GM12878 (cell line): Measurements from ENCODE around the gene EFCC1. TPM values are rescaled to one million over a fixed set of nuclear protein-coding genes. Genes with fewer than 3 reads are reported as not detected.

Source experiments
- BACH1 ChIP-seq: fragments of 450-650 bp; IDR thresholded peaks from 2 replicates; pipeline ENCODE4 v1.6.1; 2017; ENCODE audit warnings: mild to moderate bottlenecking, borderline replicate concordance
- BCL11A ChIP-seq: IDR thresholded peaks from 2 replicates; pipeline ENCODE4 v1.6.1; 2011; ENCODE audit warnings: low read depth, low read length
- GABPA ChIP-seq: IDR thresholded peaks from 2 replicates; pipeline ENCODE4 v1.6.1; 2014; ENCODE audit warnings: antibody characterized with exemption, low read depth, mild to moderate bottlenecking, inconsistent platforms
- GATAD2B ChIP-seq: fragments of 450-650 bp; conservative IDR thresholded peaks from 2 replicates; pipeline ENCODE4 v1.6.1; 2017; ENCODE audit warnings: low read depth, mild to moderate bottlenecking, moderate library complexity
- HDGF ChIP-seq: fragments of 450-650 bp; IDR thresholded peaks from 2 replicates; pipeline ENCODE4 v1.6.1; 2016; ENCODE audit warnings: antibody characterized with exemption
- JUNB ChIP-seq: IDR thresholded peaks from 2 replicates; pipeline ENCODE4 v1.6.1; 2016; ENCODE audit warnings: antibody characterized with exemption, mild to moderate bottlenecking
- JUND ChIP-seq: IDR thresholded peaks from 2 replicates; pipeline ENCODE4 v1.6.1; 2012; ENCODE audit warnings: low read depth, mild to moderate bottlenecking, low read length, improper control_type of control experiment, moderate library complexity
- LARP7 ChIP-seq: fragments of 450-650 bp; IDR thresholded peaks from 2 replicates; pipeline ENCODE4 v1.6.1; 2017; ENCODE audit warnings: mild to moderate bottlenecking
- MTA3 ChIP-seq: IDR thresholded peaks from 2 replicates; pipeline ENCODE4 v1.6.1; 2012; ENCODE audit warnings: low read length, inconsistent platforms, borderline replicate concordance
- MXI1 ChIP-seq: fragments of 150-350 bp; IDR thresholded peaks from 2 replicates; pipeline ENCODE4 v1.6.1; 2011; ENCODE audit warnings: low read depth, mild to moderate bottlenecking, inconsistent platforms, low read length, improper control_type of control experiment
- NR2F1 ChIP-seq: fragments of 450-650 bp; conservative IDR thresholded peaks from 2 replicates; pipeline ENCODE4 v1.6.1; 2017; ENCODE audit warnings: mild to moderate bottlenecking
- PAX8 ChIP-seq: fragments of 450-650 bp; IDR thresholded peaks from 2 replicates; pipeline ENCODE4 v1.6.1; 2017; ENCODE audit warnings: mild to moderate bottlenecking, moderate library complexity
- PML ChIP-seq: IDR thresholded peaks from 2 replicates; pipeline ENCODE4 v1.6.1; 2012; ENCODE audit warnings: low read length, inconsistent platforms
- SKIL ChIP-seq: fragments of 450-650 bp; IDR thresholded peaks from 2 replicates; pipeline ENCODE4 v1.6.1; 2017; ENCODE audit warnings: mild to moderate bottlenecking, low read depth, inconsistent platforms; ENCODE audit not compliant: poor library complexity, severe bottlenecking
- SP1 ChIP-seq: IDR thresholded peaks from one replicate; pipeline ENCODE4 v1.6.1; 2011; ENCODE audit warnings: low read depth, low read length
- polyA plus RNA-seq, 11 experiments: library from polyadenylated mRNA; depleted of rRNA in 4 of 11; unstranded in 6 of 11; stranded (reverse) in 5 of 11; fragments of >200 nt; fragmentation: Nextera tagmentation in 4 of 11; fragmentation: Illumina TruSeq in 1 of 11; extraction: Ambion mirVana in 4 of 11; extraction: Trizol in 1 of 11; gene quantifications; 1 replicate in 1 of 11; 2 replicates in 10 of 11; pipeline versions ENCODE4 v1.2.1 to v1.2.3, GENCODE V29; 2011 to 2016; ENCODE audit warnings: inconsistent platforms in 2 of 11, missing spikeins in 2 of 11, low read depth in 1 of 11
- total RNA-seq, 4 experiments: library from RNA; depleted of rRNA in 3 of 4; stranded (reverse); fragments of >200 nt in 3 of 4; fragmentation: Illumina TruSeq in 1 of 4; extraction: Trizol in 1 of 4; gene quantifications; 2 replicates each; pipeline versions ENCODE4 v1.2.1 to v1.2.3, GENCODE V29; 2013 to 2021
- TF ChIP-seq, protein P1 (sequence below): IDR thresholded peaks from 2 replicates; pipeline ENCODE4 v1.6.1; 2012; ENCODE audit warnings: mild to moderate bottlenecking, low read depth, low read length
- TF ChIP-seq, protein P2 (sequence below): fragments of 450-650 bp; IDR thresholded peaks from 2 replicates; pipeline ENCODE4 v1.6.1; 2016; ENCODE audit warnings: mild to moderate bottlenecking
- TF ChIP-seq, protein P3 (sequence below): fragments of 450-650 bp; IDR thresholded peaks from 2 replicates; pipeline ENCODE4 v1.6.1; 2014; ENCODE audit warnings: mild to moderate bottlenecking
- TF ChIP-seq, protein P4 (sequence below): fragments of 450-650 bp; formaldehyde crosslinking; IDR thresholded peaks from 2 replicates; pipeline ENCODE4 v1.4.0; 2020; ENCODE audit warnings: mild to moderate bottlenecking, moderate library complexity

EFCC1 gene
- total and polyA plus RNA-seq, 10 of the 15 experiments (the other 5 are each of a cell fraction or from before 2014, with no cell fraction given), result not detected

GRCh38 chr3:129026728-129027543 is 25.8 kb downstream of the EFCC1 start (continued):
- TF ChIP-seq, protein P1, sequence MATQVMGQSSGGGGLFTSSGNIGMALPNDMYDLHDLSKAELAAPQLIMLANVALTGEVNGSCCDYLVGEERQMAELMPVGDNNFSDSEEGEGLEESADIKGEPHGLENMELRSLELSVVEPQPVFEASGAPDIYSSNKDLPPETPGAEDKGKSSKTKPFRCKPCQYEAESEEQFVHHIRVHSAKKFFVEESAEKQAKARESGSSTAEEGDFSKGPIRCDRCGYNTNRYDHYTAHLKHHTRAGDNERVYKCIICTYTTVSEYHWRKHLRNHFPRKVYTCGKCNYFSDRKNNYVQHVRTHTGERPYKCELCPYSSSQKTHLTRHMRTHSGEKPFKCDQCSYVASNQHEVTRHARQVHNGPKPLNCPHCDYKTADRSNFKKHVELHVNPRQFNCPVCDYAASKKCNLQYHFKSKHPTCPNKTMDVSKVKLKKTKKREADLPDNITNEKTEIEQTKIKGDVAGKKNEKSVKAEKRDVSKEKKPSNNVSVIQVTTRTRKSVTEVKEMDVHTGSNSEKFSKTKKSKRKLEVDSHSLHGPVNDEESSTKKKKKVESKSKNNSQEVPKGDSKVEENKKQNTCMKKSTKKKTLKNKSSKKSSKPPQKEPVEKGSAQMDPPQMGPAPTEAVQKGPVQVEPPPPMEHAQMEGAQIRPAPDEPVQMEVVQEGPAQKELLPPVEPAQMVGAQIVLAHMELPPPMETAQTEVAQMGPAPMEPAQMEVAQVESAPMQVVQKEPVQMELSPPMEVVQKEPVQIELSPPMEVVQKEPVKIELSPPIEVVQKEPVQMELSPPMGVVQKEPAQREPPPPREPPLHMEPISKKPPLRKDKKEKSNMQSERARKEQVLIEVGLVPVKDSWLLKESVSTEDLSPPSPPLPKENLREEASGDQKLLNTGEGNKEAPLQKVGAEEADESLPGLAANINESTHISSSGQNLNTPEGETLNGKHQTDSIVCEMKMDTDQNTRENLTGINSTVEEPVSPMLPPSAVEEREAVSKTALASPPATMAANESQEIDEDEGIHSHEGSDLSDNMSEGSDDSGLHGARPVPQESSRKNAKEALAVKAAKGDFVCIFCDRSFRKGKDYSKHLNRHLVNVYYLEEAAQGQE, result no peak
- TF ChIP-seq LARP7 (peak; percentile 71; the same call in 1 of the 2 replicates), SP1 (peak; percentile 79), MXI1 (peak; percentile 23; the same call in 1 of the 2 replicates), JUND (no peak), SKIL (no peak), GABPA (no peak), BCL11A (no peak), PAX8 (no peak), MTA3 (no peak), JUNB (no peak), BACH1 (peak; percentile 19; the same call in 1 of the 2 replicates), HDGF (no peak), GATAD2B (peak; percentile 76), PML (no peak), NR2F1 (no peak; the same call in 1 of the 2 replicates)
- TF ChIP-seq, protein P2, sequence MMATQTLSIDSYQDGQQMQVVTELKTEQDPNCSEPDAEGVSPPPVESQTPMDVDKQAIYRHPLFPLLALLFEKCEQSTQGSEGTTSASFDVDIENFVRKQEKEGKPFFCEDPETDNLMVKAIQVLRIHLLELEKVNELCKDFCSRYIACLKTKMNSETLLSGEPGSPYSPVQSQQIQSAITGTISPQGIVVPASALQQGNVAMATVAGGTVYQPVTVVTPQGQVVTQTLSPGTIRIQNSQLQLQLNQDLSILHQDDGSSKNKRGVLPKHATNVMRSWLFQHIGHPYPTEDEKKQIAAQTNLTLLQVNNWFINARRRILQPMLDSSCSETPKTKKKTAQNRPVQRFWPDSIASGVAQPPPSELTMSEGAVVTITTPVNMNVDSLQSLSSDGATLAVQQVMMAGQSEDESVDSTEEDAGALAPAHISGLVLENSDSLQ, result peak; percentile 26; the same call in 1 of the 2 replicates
- TF ChIP-seq, protein P3, sequence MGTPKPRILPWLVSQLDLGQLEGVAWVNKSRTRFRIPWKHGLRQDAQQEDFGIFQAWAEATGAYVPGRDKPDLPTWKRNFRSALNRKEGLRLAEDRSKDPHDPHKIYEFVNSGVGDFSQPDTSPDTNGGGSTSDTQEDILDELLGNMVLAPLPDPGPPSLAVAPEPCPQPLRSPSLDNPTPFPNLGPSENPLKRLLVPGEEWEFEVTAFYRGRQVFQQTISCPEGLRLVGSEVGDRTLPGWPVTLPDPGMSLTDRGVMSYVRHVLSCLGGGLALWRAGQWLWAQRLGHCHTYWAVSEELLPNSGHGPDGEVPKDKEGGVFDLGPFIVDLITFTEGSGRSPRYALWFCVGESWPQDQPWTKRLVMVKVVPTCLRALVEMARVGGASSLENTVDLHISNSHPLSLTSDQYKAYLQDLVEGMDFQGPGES, result 0 out of 2 replicates have a peak, but pooled peaks have one; percentile 63
- TF ChIP-seq, protein P4, sequence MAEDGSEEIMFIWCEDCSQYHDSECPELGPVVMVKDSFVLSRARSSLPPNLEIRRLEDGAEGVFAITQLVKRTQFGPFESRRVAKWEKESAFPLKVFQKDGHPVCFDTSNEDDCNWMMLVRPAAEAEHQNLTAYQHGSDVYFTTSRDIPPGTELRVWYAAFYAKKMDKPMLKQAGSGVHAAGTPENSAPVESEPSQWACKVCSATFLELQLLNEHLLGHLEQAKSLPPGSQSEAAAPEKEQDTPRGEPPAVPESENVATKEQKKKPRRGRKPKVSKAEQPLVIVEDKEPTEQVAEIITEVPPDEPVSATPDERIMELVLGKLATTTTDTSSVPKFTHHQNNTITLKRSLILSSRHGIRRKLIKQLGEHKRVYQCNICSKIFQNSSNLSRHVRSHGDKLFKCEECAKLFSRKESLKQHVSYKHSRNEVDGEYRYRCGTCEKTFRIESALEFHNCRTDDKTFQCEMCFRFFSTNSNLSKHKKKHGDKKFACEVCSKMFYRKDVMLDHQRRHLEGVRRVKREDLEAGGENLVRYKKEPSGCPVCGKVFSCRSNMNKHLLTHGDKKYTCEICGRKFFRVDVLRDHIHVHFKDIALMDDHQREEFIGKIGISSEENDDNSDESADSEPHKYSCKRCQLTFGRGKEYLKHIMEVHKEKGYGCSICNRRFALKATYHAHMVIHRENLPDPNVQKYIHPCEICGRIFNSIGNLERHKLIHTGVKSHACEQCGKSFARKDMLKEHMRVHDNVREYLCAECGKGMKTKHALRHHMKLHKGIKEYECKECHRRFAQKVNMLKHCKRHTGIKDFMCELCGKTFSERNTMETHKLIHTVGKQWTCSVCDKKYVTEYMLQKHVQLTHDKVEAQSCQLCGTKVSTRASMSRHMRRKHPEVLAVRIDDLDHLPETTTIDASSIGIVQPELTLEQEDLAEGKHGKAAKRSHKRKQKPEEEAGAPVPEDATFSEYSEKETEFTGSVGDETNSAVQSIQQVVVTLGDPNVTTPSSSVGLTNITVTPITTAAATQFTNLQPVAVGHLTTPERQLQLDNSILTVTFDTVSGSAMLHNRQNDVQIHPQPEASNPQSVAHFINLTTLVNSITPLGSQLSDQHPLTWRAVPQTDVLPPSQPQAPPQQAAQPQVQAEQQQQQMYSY (CRISPR knock-in tag), result no peak
